NCI-H2107 treated with DMSO at 0.1 percent for 48 hours (cell line): ENCODE results near the gene TJAP1.
"Not testable (repeated sequence)": the region's sequence is repeated elsewhere in the genome, so short reads cannot be mapped to it uniquely, and the experiment has no call there.

ENCODE experiments used
- DNase-seq: peaks from one replicate; lab custom pipeline; 2025; ENCODE audit not compliant: unreplicated experiment; lab: John Stamatoyannopoulos, UW

Gene TJAP1

DNA sequence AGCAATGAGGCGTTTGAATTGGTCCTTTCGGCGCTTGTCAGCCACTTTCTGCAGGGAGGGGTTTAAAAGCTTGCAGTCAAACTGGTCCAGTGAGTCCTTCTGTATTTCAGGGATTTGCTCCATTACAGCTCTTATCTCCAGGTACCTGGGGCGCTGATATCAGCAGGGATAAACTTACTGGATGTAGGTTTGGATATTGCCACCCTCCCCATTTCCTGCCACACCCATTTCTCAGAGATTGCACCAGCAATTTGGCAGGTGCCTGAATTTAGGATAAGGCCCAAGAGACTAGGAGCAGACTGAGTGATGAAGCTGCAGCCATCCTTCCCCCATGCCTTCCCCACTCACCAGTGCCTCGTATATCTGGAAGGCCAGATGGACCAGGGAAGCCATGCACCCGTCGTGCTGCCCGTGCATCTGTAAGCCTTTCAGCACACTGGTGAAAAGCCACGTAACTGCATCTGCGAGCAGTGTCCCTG is 47.2 kb downstream of the TJAP1 start:
- no peak for DNase-seq

DNA sequence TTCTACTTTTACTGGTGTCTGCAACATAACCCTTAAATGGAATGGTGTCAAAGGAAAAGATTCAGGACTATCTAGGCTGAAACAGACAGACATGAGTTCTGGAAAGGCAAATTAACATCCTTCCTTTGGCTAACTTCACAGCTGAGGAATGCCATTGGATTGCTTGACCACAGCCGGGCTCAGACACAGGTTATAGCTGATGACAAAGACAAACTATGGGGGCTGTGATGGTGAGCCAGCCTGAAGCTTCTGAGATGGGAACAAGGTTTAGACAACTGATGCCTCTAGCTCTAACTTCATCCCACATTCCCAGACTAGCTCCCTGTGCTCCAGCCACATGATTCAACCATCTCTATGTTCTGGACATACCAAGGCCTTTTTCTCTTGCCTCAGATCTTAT is 54.8 kb downstream of the TJAP1 start:
- DNase-seq, result no peak

DNA sequence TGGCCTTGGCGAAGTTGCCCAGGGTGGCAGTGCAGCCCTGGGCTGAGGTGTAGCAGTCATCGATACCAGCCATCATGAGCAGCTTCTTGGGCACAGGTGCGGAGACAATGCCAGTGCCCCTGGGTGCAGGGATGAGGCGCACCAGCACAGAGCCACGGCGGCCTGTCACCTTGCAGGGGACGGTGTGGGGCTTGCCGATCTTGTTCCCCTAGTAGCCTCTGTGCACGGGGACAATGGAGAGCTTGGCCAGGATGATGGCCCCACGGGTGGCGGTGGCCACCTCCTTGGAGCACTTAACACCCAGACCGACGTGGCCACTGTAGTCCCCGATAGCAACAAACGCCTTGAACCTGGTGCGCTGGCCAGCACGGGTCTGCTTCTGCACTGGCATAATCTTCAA is 61.6 kb downstream of the TJAP1 start:
- DNase-seq, result not testable (repeated sequence)

DNA sequence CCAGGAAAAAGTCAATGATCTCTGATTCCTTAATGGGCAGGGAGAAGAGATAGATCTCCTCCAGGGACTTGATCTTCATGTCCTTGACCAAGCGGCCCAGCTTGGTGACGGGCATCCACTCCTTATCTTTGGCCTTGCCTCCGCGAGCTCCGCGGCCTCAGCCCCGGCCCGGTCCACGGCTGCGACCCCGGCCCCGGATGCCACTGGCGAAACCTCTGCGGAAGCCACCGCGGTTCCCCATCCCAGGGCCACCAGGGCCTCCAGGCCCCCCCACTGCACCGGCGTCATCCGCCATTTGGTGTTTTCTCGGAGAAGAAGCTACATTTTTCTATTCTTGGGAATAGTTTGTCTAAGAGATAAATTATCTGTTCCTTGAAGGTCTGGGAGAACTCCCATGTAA is 62.0 kb downstream of the TJAP1 start:
- DNase-seq, result not testable (repeated sequence)

DNA sequence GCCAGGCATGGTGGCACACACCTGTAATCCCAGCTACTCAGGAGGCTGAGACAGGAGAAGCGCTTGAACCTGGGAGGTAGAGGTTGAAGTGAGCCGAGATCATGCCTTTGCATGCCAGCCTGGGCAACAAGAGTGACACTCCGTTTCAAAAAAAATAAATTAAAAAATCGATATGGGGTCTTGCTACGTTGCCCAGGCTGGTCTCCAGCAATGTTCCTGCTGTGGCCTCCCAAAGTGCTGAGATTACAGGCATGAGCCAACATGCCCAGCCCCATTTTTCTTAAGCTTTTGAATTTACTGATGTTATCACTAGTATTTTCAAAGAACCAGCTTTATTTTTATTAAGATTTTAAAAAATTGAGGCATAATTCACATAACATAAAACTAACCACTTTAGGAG is 63.1 kb downstream of the TJAP1 start:
- no peak for DNase-seq

DNA sequence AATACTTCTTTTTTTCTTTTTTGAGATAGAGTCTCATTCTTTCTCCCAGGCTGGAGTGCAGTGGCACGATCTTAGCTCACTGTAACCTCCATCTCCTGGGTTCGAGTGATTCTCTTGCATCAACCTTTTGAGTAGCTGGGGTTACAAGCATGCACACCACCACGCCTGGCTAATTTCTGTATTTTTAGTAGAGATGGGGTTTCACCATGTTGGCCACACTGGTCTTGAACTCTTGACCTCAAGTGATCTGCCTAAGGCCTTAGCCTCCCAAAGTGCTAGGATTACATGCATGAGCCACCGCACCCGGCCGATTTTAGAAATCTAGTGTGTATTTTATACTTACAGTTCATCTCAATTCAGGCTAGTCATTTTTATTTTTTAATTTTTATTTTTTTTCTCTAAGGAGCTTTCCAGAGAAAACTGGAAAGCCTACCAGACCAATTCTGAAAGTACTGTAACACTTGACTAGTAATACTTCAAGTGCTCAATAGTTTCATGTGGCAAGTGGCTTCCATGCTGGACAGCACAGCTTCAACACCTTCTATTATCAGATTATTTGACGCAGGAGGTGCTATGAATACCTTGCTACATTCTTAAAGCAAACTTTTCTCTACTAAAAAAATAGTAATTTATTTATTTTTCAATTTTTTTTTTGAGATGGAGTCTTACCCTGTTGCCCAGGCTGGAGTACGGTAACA is 64.6 kb downstream of the TJAP1 start:
- DNase-seq, result no peak

DNA sequence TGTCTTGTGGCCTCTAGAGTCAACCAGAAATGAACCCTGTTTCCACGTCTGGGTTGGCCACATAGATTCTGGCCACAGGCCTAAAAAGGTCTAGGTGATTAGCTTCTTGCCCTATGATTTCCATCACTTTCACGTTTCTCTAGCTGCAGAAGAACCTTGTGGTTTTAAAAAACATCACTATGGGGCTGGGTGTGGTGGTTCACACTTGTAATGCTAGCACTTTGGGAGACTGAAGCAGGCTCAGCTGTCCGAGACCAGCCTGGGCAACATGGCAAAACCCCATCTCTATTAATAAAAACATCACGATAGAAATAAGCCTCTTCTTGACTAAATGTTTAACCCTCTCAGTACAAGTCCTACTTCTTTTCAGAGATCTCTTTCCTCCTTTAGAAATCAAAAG is 67.1 kb downstream of the TJAP1 start:
- DNase-seq, result no peak

DNA sequence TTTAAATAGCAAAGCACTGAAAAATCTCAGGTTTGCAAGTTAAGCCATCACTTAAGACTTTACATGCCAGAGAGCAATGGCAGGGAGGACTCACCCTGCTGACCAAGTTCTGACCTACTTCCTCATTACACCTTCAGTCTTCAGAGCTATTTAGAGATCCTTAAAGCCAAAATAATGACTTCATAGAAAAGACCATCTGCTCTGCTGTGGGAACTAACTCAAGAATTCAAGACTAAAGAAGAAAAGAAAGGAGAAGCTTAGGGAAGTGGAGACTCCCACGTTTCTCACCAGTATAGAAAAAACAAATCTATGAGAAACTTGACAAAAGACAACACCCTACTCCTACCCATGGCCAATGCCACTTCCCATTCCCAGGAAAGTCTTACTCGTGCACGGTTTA is 69.9 kb downstream of the TJAP1 start:
- no peak for DNase-seq
